WTC11 (cell line): ENCODE results near the gene DHRS7. TPM values are rescaled to one million over a fixed set of nuclear protein-coding genes. Genes with fewer than 3 reads are reported as not detected.

ENCODE experiments used
- ATAC-seq: fragments of 200-7000 bp; cut with Tn5 transposase; 2 replicates; pipeline ENCODE4 v1.10.0; 2021; ENCODE audit warnings: mild to moderate bottlenecking, moderate library complexity
- CTCF ChIA-PET: fragments of 300-600 bp; sonication (Branson Sonifier 250); formaldehyde crosslinking; loops from one replicate; lab custom pipeline; 2021; ENCODE audit warnings: antibody characterized with exemption; lab: Charles Lee
- POLR2A ChIA-PET: fragments of 350-600 bp; sonication (Branson Sonifier 250); formaldehyde crosslinking; loops from one replicate; lab custom pipeline; 2021; ENCODE audit warnings: antibody characterized with exemption; lab: Charles Lee
- DNase-seq: peaks from one replicate; pipeline ENCODE4 v3.0.0; 2021; ENCODE audit warnings: low spot score
- H3K27ac Mint-ChIP-seq: 2 replicates; pipeline ENCODE4 v1.8.0; 2021; ENCODE audit warnings: mixed read lengths
- H3K27me3 Mint-ChIP-seq: 2 replicates; pipeline ENCODE4 v1.8.0; 2021; ENCODE audit warnings: low read depth, mild to moderate bottlenecking, moderate library complexity, mixed read lengths
- H3K36me3 Mint-ChIP-seq: 2 replicates; pipeline ENCODE4 v1.8.0; 2021; ENCODE audit warnings: mixed read lengths
- H3K4me1 Mint-ChIP-seq: 2 replicates; pipeline ENCODE4 v1.8.0; 2022; ENCODE audit warnings: mixed read lengths
- H3K4me3 Mint-ChIP-seq: 2 replicates; pipeline ENCODE4 v1.8.0; 2021; ENCODE audit warnings: mild to moderate bottlenecking, moderate library complexity, mixed read lengths
- H3K9me3 Mint-ChIP-seq: 2 replicates; pipeline ENCODE4 v1.8.0; 2021; ENCODE audit warnings: mixed read lengths
- ATF6 ChIP-seq: sonication (generic); formaldehyde crosslinking; IDR thresholded peaks from 2 replicates; pipeline ENCODE4 v1.8.1; 2023; ENCODE audit warnings: mild to moderate bottlenecking, missing genetic modification reagents
- E2F4 ChIP-seq: sonication (generic); formaldehyde crosslinking; IDR thresholded peaks from 2 replicates; pipeline ENCODE4 v1.8.1; 2022; ENCODE audit warnings: low read depth, mild to moderate bottlenecking, moderate library complexity, missing genetic modification reagents, borderline replicate concordance
- ETV6 ChIP-seq: sonication (generic); formaldehyde crosslinking; IDR thresholded peaks from 2 replicates; pipeline ENCODE4 v1.8.1; 2022; ENCODE audit warnings: mild to moderate bottlenecking, missing genetic modification reagents
- GTF2I ChIP-seq: fragments of 250-450 bp; sonication (Bioruptor Pico); conservative IDR thresholded peaks from 2 replicates; pipeline ENCODE4 v1.4.0; 2021; ENCODE audit warnings: mild to moderate bottlenecking
- HMGA2 ChIP-seq: fragments of 250-450 bp; sonication (Bioruptor Pico); IDR thresholded peaks from 2 replicates; pipeline ENCODE4 v1.4.0; 2021; ENCODE audit warnings: mild to moderate bottlenecking, moderate library complexity
- IRF2 ChIP-seq: sonication (generic); formaldehyde crosslinking; IDR thresholded peaks from 2 replicates; pipeline ENCODE4 v1.8.0; 2022; ENCODE audit warnings: low read depth, missing genetic modification reagents, borderline replicate concordance
- JUN ChIP-seq: sonication (generic); formaldehyde crosslinking; IDR thresholded peaks from 2 replicates; pipeline ENCODE4 v1.8.0; 2023; ENCODE audit warnings: mild to moderate bottlenecking, missing genetic modification reagents
- MXD4 ChIP-seq: fragments of 250-450 bp; sonication (Bioruptor Pico); IDR thresholded peaks from 2 replicates; pipeline ENCODE4 v1.8.0; 2021; ENCODE audit warnings: mild to moderate bottlenecking, moderate library complexity, borderline replicate concordance
- NR2C2 ChIP-seq: sonication (generic); formaldehyde crosslinking; IDR thresholded peaks from 2 replicates; pipeline ENCODE4 v1.8.0; 2022; ENCODE audit warnings: mild to moderate bottlenecking, missing genetic modification reagents
- STAT6 ChIP-seq: sonication (generic); formaldehyde crosslinking; conservative IDR thresholded peaks from 2 replicates; pipeline ENCODE4 v1.8.1; 2023; ENCODE audit warnings: mild to moderate bottlenecking, low read depth, missing genetic modification reagents, moderate library complexity
- TCF7 ChIP-seq: sonication (generic); formaldehyde crosslinking; IDR thresholded peaks from 2 replicates; pipeline ENCODE4 v1.8.0; 2022; ENCODE audit warnings: mild to moderate bottlenecking, low read depth, missing genetic modification reagents, moderate library complexity
- TEAD1 ChIP-seq: sonication (generic); formaldehyde crosslinking; IDR thresholded peaks from 2 replicates; pipeline ENCODE4 v1.8.0; 2022; ENCODE audit warnings: mild to moderate bottlenecking, missing genetic modification reagents
- TEAD4 ChIP-seq: sonication (generic); formaldehyde crosslinking; IDR thresholded peaks from 2 replicates; pipeline ENCODE4 v1.8.0; 2022; ENCODE audit warnings: mild to moderate bottlenecking, missing genetic modification reagents
- ZBTB43 ChIP-seq: sonication (generic); formaldehyde crosslinking; IDR thresholded peaks from 2 replicates; pipeline ENCODE4 v1.8.1; 2023; ENCODE audit warnings: mild to moderate bottlenecking, missing genetic modification reagents
- ZNF219 ChIP-seq: sonication (generic); formaldehyde crosslinking; IDR thresholded peaks from 2 replicates; pipeline ENCODE4 v1.8.0; 2023; ENCODE audit warnings: missing genetic modification reagents, mild to moderate bottlenecking, borderline replicate concordance
- ZSCAN18 ChIP-seq: fragments of 250-450 bp; sonication (Bioruptor Pico); IDR thresholded peaks from 2 replicates; pipeline ENCODE4 v2.1.2; 2022; ENCODE audit warnings: mild to moderate bottlenecking, moderate library complexity
- total RNA-seq: library from RNA; stranded (reverse); gene quantifications from 3 replicates; pipeline ENCODE4 v1.2.3, GENCODE V29; 2021
- TF ChIP-seq, protein P1 (sequence below): fragments of 250-450 bp; sonication (Bioruptor Pico); IDR thresholded peaks from 2 replicates; pipeline ENCODE4 v1.9.0; 2021; ENCODE audit warnings: mild to moderate bottlenecking
- TF ChIP-seq, protein P2 (sequence below): sonication (generic); formaldehyde crosslinking; IDR thresholded peaks from 2 replicates; pipeline ENCODE4 v1.8.1; 2022; ENCODE audit warnings: low read depth, missing genetic modification reagents, borderline replicate concordance
- TF ChIP-seq, protein P3 (sequence below): sonication (generic); formaldehyde crosslinking; IDR thresholded peaks from 2 replicates; pipeline ENCODE4 v1.8.0; 2022; ENCODE audit warnings: missing genetic modification reagents

The DHRS7 gene
- total RNA-seq, 1 experiment from 2014 or later = 39.9 TPM

GRCh38 chr14:60188696-60189095 lies 23.5 kb upstream of the DHRS7 start:
- TF ChIP-seq HMGA2 (CRISPR knock-in tag) (no peak), MXD4 (CRISPR knock-in tag) (no peak), ETV6 (no peak), GTF2I (CRISPR knock-in tag) (no peak), NR2C2 (CRISPR knock-in tag) (no peak), JUN (CRISPR knock-in tag) (no peak), TCF7 (no peak), STAT6 (no peak), ZBTB43 (CRISPR knock-in tag) (no peak), TEAD1 (CRISPR knock-in tag) (no peak), TEAD4 (CRISPR knock-in tag) (no peak), E2F4 (CRISPR knock-in tag) (no peak), ZNF219 (CRISPR knock-in tag) (no peak), ATF6 (no peak), IRF2 (CRISPR knock-in tag) (no peak), ZSCAN18 (CRISPR knock-in tag) (no peak)
- TF ChIP-seq, protein P1, sequence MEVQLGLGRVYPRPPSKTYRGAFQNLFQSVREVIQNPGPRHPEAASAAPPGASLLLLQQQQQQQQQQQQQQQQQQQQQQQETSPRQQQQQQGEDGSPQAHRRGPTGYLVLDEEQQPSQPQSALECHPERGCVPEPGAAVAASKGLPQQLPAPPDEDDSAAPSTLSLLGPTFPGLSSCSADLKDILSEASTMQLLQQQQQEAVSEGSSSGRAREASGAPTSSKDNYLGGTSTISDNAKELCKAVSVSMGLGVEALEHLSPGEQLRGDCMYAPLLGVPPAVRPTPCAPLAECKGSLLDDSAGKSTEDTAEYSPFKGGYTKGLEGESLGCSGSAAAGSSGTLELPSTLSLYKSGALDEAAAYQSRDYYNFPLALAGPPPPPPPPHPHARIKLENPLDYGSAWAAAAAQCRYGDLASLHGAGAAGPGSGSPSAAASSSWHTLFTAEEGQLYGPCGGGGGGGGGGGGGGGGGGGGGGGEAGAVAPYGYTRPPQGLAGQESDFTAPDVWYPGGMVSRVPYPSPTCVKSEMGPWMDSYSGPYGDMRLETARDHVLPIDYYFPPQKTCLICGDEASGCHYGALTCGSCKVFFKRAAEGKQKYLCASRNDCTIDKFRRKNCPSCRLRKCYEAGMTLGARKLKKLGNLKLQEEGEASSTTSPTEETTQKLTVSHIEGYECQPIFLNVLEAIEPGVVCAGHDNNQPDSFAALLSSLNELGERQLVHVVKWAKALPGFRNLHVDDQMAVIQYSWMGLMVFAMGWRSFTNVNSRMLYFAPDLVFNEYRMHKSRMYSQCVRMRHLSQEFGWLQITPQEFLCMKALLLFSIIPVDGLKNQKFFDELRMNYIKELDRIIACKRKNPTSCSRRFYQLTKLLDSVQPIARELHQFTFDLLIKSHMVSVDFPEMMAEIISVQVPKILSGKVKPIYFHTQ (CRISPR knock-in tag) = no peak
- TF ChIP-seq, protein P2, sequence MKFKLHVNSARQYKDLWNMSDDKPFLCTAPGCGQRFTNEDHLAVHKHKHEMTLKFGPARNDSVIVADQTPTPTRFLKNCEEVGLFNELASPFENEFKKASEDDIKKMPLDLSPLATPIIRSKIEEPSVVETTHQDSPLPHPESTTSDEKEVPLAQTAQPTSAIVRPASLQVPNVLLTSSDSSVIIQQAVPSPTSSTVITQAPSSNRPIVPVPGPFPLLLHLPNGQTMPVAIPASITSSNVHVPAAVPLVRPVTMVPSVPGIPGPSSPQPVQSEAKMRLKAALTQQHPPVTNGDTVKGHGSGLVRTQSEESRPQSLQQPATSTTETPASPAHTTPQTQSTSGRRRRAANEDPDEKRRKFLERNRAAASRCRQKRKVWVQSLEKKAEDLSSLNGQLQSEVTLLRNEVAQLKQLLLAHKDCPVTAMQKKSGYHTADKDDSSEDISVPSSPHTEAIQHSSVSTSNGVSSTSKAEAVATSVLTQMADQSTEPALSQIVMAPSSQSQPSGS (CRISPR knock-in tag) = no peak
- TF ChIP-seq, protein P3, sequence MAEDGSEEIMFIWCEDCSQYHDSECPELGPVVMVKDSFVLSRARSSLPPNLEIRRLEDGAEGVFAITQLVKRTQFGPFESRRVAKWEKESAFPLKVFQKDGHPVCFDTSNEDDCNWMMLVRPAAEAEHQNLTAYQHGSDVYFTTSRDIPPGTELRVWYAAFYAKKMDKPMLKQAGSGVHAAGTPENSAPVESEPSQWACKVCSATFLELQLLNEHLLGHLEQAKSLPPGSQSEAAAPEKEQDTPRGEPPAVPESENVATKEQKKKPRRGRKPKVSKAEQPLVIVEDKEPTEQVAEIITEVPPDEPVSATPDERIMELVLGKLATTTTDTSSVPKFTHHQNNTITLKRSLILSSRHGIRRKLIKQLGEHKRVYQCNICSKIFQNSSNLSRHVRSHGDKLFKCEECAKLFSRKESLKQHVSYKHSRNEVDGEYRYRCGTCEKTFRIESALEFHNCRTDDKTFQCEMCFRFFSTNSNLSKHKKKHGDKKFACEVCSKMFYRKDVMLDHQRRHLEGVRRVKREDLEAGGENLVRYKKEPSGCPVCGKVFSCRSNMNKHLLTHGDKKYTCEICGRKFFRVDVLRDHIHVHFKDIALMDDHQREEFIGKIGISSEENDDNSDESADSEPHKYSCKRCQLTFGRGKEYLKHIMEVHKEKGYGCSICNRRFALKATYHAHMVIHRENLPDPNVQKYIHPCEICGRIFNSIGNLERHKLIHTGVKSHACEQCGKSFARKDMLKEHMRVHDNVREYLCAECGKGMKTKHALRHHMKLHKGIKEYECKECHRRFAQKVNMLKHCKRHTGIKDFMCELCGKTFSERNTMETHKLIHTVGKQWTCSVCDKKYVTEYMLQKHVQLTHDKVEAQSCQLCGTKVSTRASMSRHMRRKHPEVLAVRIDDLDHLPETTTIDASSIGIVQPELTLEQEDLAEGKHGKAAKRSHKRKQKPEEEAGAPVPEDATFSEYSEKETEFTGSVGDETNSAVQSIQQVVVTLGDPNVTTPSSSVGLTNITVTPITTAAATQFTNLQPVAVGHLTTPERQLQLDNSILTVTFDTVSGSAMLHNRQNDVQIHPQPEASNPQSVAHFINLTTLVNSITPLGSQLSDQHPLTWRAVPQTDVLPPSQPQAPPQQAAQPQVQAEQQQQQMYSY (CRISPR knock-in tag) = no peak
- CTCF ChIA-PET = interaction anchor here (1.0 kb wide), 1 partner anchor 143 kb away, joined by 3 read pairs; no protein-coding TSS in a partner anchor

More at GRCh38 chr14:60188696-60189095, 23.5 kb upstream of the DHRS7 start:
- no peak overlapping the region for H3K4me3 Mint-ChIP-seq
- no peaks in the 10 kb centered on the region for H3K9me3 Mint-ChIP-seq
- POLR2A ChIA-PET = no interaction called here
- H3K4me1 Mint-ChIP-seq = peaks cover 13% of the 10 kb centered on the region
- H3K27ac Mint-ChIP-seq = no peak overlapping the region
- no peaks in the 10 kb centered on the region for H3K36me3 Mint-ChIP-seq
- DNase-seq (no peak), ATAC-seq (no peak)
- H3K27me3 Mint-ChIP-seq = no peaks in the 10 kb centered on the region
